NT2/D1 (cell line): Measurements from ENCODE around the gene MTCH1.

ENCODE experiments used
- DNase-seq: peaks from one replicate; pipeline ENCODE4 v3.0.0-alpha.2; 2011; ENCODE audit warnings: low read depth, low spot score
- H3K27me3 ChIP-seq: 2 replicates; pipeline ENCODE4 v1.6.0; 2011; ENCODE audit warnings: mild to moderate bottlenecking; ENCODE audit not compliant: insufficient read length, insufficient read depth
- H3K36me3 ChIP-seq: 2 replicates; pipeline ENCODE4 v1.6.1; 2011; ENCODE audit warnings: mild to moderate bottlenecking, low read length, mixed read lengths; ENCODE audit not compliant: insufficient read depth, insufficient read length
- H3K4me1 ChIP-seq: 2 replicates; pipeline ENCODE4 v1.5.1; 2011; ENCODE audit not compliant: insufficient read depth, insufficient read length
- H3K4me3 ChIP-seq: 2 replicates; pipeline ENCODE4 v1.5.1; 2011; ENCODE audit warnings: low read depth; ENCODE audit not compliant: insufficient read length
- H3K9ac ChIP-seq: 2 replicates; pipeline ENCODE4 v1.6.0; 2011; ENCODE audit warnings: low read depth; ENCODE audit not compliant: insufficient read length
- H3K9me3 ChIP-seq: 2 replicates; pipeline ENCODE4 v1.5.1; 2011; ENCODE audit warnings: mild to moderate bottlenecking, low read length; ENCODE audit not compliant: insufficient read depth
- SUZ12 ChIP-seq: IDR thresholded peaks from 2 replicates; pipeline ENCODE4 v1.6.1; 2011; ENCODE audit not compliant: insufficient read length, insufficient read depth; ENCODE audit errors: extremely low read depth
- YY1 ChIP-seq: IDR thresholded peaks from 2 replicates; pipeline ENCODE4 v1.6.1; 2011; ENCODE audit not compliant: insufficient read length, insufficient read depth
- ZNF274 ChIP-seq: IDR thresholded peaks from 2 replicates; pipeline ENCODE4 v1.6.1; 2011; ENCODE audit warnings: mild to moderate bottlenecking, low read depth, low read length

Gene MTCH1

GRCh38 chr6:37020812-37021211, 34.8 kb upstream of the MTCH1 start:
- TF ChIP-seq ZNF274 (no peak), SUZ12 (no peak), YY1 (no peak)
- peak overlapping the region; percentile 8 for H3K9ac ChIP-seq
- no peaks in the 10 kb centered on the region for H3K36me3 ChIP-seq
- no peaks in the 10 kb centered on the region for H3K9me3 ChIP-seq
- no peak for DNase-seq
- H3K4me3 ChIP-seq = no peak overlapping the region
- peaks cover 11% of the 10 kb centered on the region for H3K4me1 ChIP-seq
- no peaks in the 10 kb centered on the region for H3K27me3 ChIP-seq

GRCh38 chr6:37020381-37020780, 34.4 kb upstream of the MTCH1 start:
- no peak for TF ChIP-seq ZNF274
- no peak for TF ChIP-seq SUZ12
- Histone ChIP-seq H3K4me3 (no peak overlapping the region), H3K9ac (no peak overlapping the region), H3K4me1 (peaks cover 9% of the 10 kb centered on the region), H3K36me3 (no peaks in the 10 kb centered on the region), H3K27me3 (no peaks in the 10 kb centered on the region), H3K9me3 (no peaks in the 10 kb centered on the region)
- DNase-seq = no peak

- Histone ChIP-seq H3K36me3 (no peaks in the 10 kb centered on the region), H3K4me1 (peaks cover 9% of the 10 kb centered on the region), H3K27me3 (no peaks in the 10 kb centered on the region), H3K9me3 (no peaks in the 10 kb centered on the region), H3K9ac (no peak overlapping the region), H3K4me3 (no peak overlapping the region)
- no peak for DNase-seq
- TF ChIP-seq SUZ12 = no peak
- no peak for TF ChIP-seq YY1
- no peak for TF ChIP-seq ZNF274
These were observed 33.1 kb upstream of the MTCH1 start for GRCh38 chr6:37019065-37019450.

- TF ChIP-seq SUZ12 (no peak), ZNF274 (no peak), YY1 (no peak)
- H3K9ac ChIP-seq = no peak overlapping the region
- H3K27me3 ChIP-seq = no peaks in the 10 kb centered on the region
- H3K4me1 ChIP-seq = peaks cover 9% of the 10 kb centered on the region
- H3K9me3 ChIP-seq = no peaks in the 10 kb centered on the region
- no peaks in the 10 kb centered on the region for H3K36me3 ChIP-seq
- H3K4me3 ChIP-seq = no peak overlapping the region
- DNase-seq = peak; percentile 78
These were observed 32.4 kb upstream of the MTCH1 start for GRCh38 chr6:37018198-37019064.

- TF ChIP-seq SUZ12 = no peak
- TF ChIP-seq ZNF274 = no peak
- no peak for TF ChIP-seq YY1
- H3K4me1 ChIP-seq = peaks cover 9% of the 10 kb centered on the region
- H3K27me3 ChIP-seq = no peaks in the 10 kb centered on the region
- H3K9me3 ChIP-seq = no peaks in the 10 kb centered on the region
- H3K9ac ChIP-seq = no peak overlapping the region
- no peaks in the 10 kb centered on the region for H3K36me3 ChIP-seq
- no peak for DNase-seq
- H3K4me3 ChIP-seq = no peak overlapping the region
These were observed 31.7 kb upstream of the MTCH1 start for GRCh38 chr6:37017606-37018197.

GRCh38 chr6:37016995-37017394, 31.0 kb upstream of the MTCH1 start:
- Histone ChIP-seq H3K9me3 (no peaks in the 10 kb centered on the region), H3K4me1 (peaks cover 6% of the 10 kb centered on the region), H3K27me3 (no peaks in the 10 kb centered on the region), H3K9ac (no peak overlapping the region), H3K4me3 (no peak overlapping the region), H3K36me3 (no peaks in the 10 kb centered on the region)
- TF ChIP-seq YY1 (no peak), SUZ12 (no peak), ZNF274 (no peak)
- no peak for DNase-seq

GRCh38 chr6:37015532-37015931, 29.5 kb upstream of the MTCH1 start:
- Histone ChIP-seq H3K36me3 (no peaks in the 10 kb centered on the region), H3K27me3 (no peaks in the 10 kb centered on the region), H3K4me1 (peaks cover 5% of the 10 kb centered on the region), H3K9me3 (no peaks in the 10 kb centered on the region), H3K9ac (no peak overlapping the region), H3K4me3 (no peak overlapping the region)
- no peak for TF ChIP-seq SUZ12
- TF ChIP-seq YY1 = no peak
- no peak for TF ChIP-seq ZNF274
- no peak for DNase-seq
